HuH-7.5 (cell line): ENCODE measurements around the gene DNAJC25.

ENCODE experiments used
- DNase-seq: peaks from one replicate; pipeline ENCODE4 v3.0.0; 2011; ENCODE audit warnings: low spot score

Gene DNAJC25

GRCh38 chr9:111627260-111627963 lies 3.7 kb upstream of the DNAJC25 start:
- DNase-seq, result no peak

GRCh38 chr9:111628411-111628810 lies 2.7 kb upstream of the DNAJC25 start:
- DNase-seq, result no peak

- no peak for DNase-seq
These were observed 761 bp upstream of the DNAJC25 start for GRCh38 chr9:111630182-111630963.

GRCh38 chr9:111630964-111631213 lies 245 bp upstream of the DNAJC25 start:
- DNase-seq, result no peak

GRCh38 chr9:111632060-111632459 lies 926 bp downstream of the DNAJC25 start:
- no peak for DNase-seq

- DNase-seq, result no peak
These were observed 1.7 kb downstream of the DNAJC25 start for GRCh38 chr9:111632695-111633388.

GRCh38 chr9:111633389-111633736 lies 2.2 kb downstream of the DNAJC25 start:
- DNase-seq, result no peak

GRCh38 chr9:111634860-111635259 lies 3.7 kb downstream of the DNAJC25 start:
- no peak for DNase-seq

- DNase-seq, result no peak
These were observed 6.4 kb downstream of the DNAJC25 start for GRCh38 chr9:111637421-111637950.

- DNase-seq, result no peak
These were observed 13.2 kb downstream of the DNAJC25 start for GRCh38 chr9:111644195-111644772.

GRCh38 chr9:111645806-111646205 lies 14.7 kb downstream of the DNAJC25 start:
- no peak for DNase-seq

- no peak for DNase-seq
These were observed 15.3 kb downstream of the DNAJC25 start for GRCh38 chr9:111646417-111646816.

GRCh38 chr9:111648066-111648465 lies 16.9 kb downstream of the DNAJC25 start:
- no peak for DNase-seq

- DNase-seq, result no peak
These were observed 17.9 kb downstream of the DNAJC25 start for GRCh38 chr9:111649016-111649415.

- DNase-seq, result no peak
These were observed 25.9 kb downstream of the DNAJC25 start for GRCh38 chr9:111657051-111657450.

- no peak for DNase-seq
These were observed 27.8 kb downstream of the DNAJC25 start for GRCh38 chr9:111658943-111659342.

GRCh38 chr9:111659691-111660090 lies 28.6 kb downstream of the DNAJC25 start:
- DNase-seq, result no peak

- peak; percentile 82 for DNase-seq
These were observed 30.1 kb downstream of the DNAJC25 start, which contains the start of gene GNG10 for GRCh38 chr9:111661150-111661801. GNG10 (plus strand) TSS chr9:111661605; CDS start chr9:111661635, 30 bp downstream.

- DNase-seq, result peak; percentile 58
These were observed 30.8 kb downstream of the DNAJC25 start for GRCh38 chr9:111661802-111662521.

- no peak for DNase-seq
These were observed 31.6 kb downstream of the DNAJC25 start for GRCh38 chr9:111662576-111663300.
